Naive thymus-derived CD4-positive, alpha-beta T cell (primary cell): Measurements from ENCODE around the gene MAP1LC3B2. TPM values are rescaled to one million over a fixed set of nuclear protein-coding genes. Genes with fewer than 3 reads are reported as not detected.
A peak's percentile ranks its signal among the peaks of the same experiment; 100 is the strongest.

ENCODE experiments used
- ATAC-seq: fragments of 150-1000 bp; cut with Tn5 transposase; 2 replicates; pipeline ENCODE4 v1.10.0; 2021; ENCODE audit warnings: mild to moderate bottlenecking, moderate library complexity
- CTCF ChIA-PET: fragments of 350-600 bp; sonication (Branson Sonifier 250); formaldehyde crosslinking; loops from one replicate; lab custom pipeline; 2021; ENCODE audit warnings: antibody characterized with exemption; lab: Charles Lee
- POLR2A ChIA-PET: fragments of 350-600 bp; sonication (Branson Sonifier 250); formaldehyde crosslinking; loops from one replicate; lab custom pipeline; 2021; ENCODE audit warnings: antibody characterized with exemption, inconsistent platforms; lab: Charles Lee
- DNase-seq, 9 donors: peaks; one replicate each; pipeline versions ENCODE4 v3.0.0 to v3.0.0-alpha.2; 2020 to 2022; ENCODE audit warnings: mixed read lengths in 1 of 9
- H3K27ac ChIP-seq: one replicate; pipeline ENCODE4 v1.7.0; 2013; ENCODE audit warnings: mild to moderate bottlenecking, low read depth, low read length, moderate library complexity
- H3K27me3 ChIP-seq, 2 donors: one replicate each; pipeline ENCODE4 v1.7.0; 2013; ENCODE audit warnings: low read length in 2 of 2, mild to moderate bottlenecking in 2 of 2, moderate library complexity in 2 of 2; ENCODE audit not compliant: control insufficient read depth in 2 of 2, insufficient read depth in 2 of 2
- H3K36me3 ChIP-seq, 3 experiments: 1 replicate in 2 of 3; 2 replicates in 1 of 3; pipeline ENCODE4 v1.7.0; 2013; ENCODE audit warnings: low read length in 3 of 3, mild to moderate bottlenecking in 3 of 3, moderate library complexity in 1 of 3; ENCODE audit not compliant: insufficient read depth in 3 of 3, control insufficient read depth in 2 of 3
- H3K4me1 ChIP-seq, 2 donors: one replicate each; pipeline ENCODE4 v1.7.0; 2013; ENCODE audit warnings: low read length in 2 of 2, mild to moderate bottlenecking in 2 of 2, moderate library complexity in 1 of 2; ENCODE audit not compliant: control insufficient read depth in 2 of 2, insufficient read depth in 2 of 2
- H3K4me3 ChIP-seq: 2 replicates; pipeline ENCODE4 v1.7.0; 2013; ENCODE audit warnings: mild to moderate bottlenecking, low read length
- H3K9me3 ChIP-seq, 3 experiments: 1 replicate in 2 of 3; 2 replicates in 1 of 3; pipeline ENCODE4 v1.7.0; 2013; ENCODE audit warnings: low read length in 3 of 3; ENCODE audit not compliant: control insufficient read depth in 2 of 3
- H3K27ac Mint-ChIP-seq, 9 donors: one replicate each; pipeline ENCODE4 v1.8.0; 2020 to 2022; ENCODE audit warnings: mixed read lengths in 9 of 9, mild to moderate bottlenecking in 8 of 9, moderate library complexity in 5 of 9, inconsistent platforms in 2 of 9
- H3K27me3 Mint-ChIP-seq, 5 donors: one replicate each; pipeline ENCODE4 v1.8.0; 2021 to 2022; ENCODE audit warnings: mixed read lengths in 5 of 5, mild to moderate bottlenecking in 1 of 5
- H3K36me3 Mint-ChIP-seq, 5 donors: one replicate each; pipeline ENCODE4 v1.8.0; 2020 to 2022; ENCODE audit warnings: mixed read lengths in 5 of 5, mild to moderate bottlenecking in 3 of 5, inconsistent platforms in 1 of 5
- H3K4me1 Mint-ChIP-seq, 7 donors: one replicate each; pipeline ENCODE4 v1.8.0; 2020 to 2022; ENCODE audit warnings: mixed read lengths in 7 of 7, mild to moderate bottlenecking in 3 of 7, inconsistent platforms in 1 of 7
- H3K4me3 Mint-ChIP-seq, 10 donors: one replicate each; pipeline ENCODE4 v1.8.0; 2020 to 2022; ENCODE audit warnings: mild to moderate bottlenecking in 10 of 10, mixed read lengths in 10 of 10, moderate library complexity in 6 of 10, inconsistent platforms in 2 of 10
- H3K9me3 Mint-ChIP-seq, 11 donors: one replicate each; pipeline ENCODE4 v1.8.0; 2020 to 2022; ENCODE audit warnings: mixed read lengths in 11 of 11, mild to moderate bottlenecking in 4 of 11, inconsistent platforms in 1 of 11, moderate library complexity in 1 of 11
- intact Hi-C, 2 donors: fragments of 100-400 bp; cut with micrococcal nuclease; formaldehyde crosslinking; loops; one replicate each; pipeline ENCODE4 v1.15.1; 2023
- polyA plus RNA-seq, 2 donors: library from polyadenylated mRNA; unstranded; fragments of 300-500 nt; fragmentation: Illumina TruSeq; gene quantifications; one replicate each; pipeline ENCODE4 v1.2.3, GENCODE V29; 2021
- total RNA-seq, 6 experiments: library from RNA in 5 of 6; stranded (reverse) in 5 of 6; gene quantifications; 1 replicate in 5 of 6; 2 replicates in 1 of 6; pipeline ENCODE4 v1.2.3 and lab custom pipeline; 2021 to 2026

MAP1LC3B2 gene
- total and polyA plus RNA-seq, 7 experiments from 2014 or later, result 0.48 to 6.6 (median 1.7) TPM

- H3K27ac ChIP-seq, result no peak overlapping the region
- ATAC-seq (no peak), DNase-seq (no peak)
- H3K9me3 Mint-ChIP-seq, result peaks cover 0 to 12% (median 0%) of the 10 kb centered on the region in 11 donors
- H3K36me3 ChIP-seq, result no peaks in the 10 kb centered on the region
- H3K4me3 Mint-ChIP-seq, result peak overlapping the region in 2 of 10 donors; percentile 13 to 16
- no peak overlapping the region for H3K4me3 ChIP-seq
- H3K36me3 Mint-ChIP-seq, result peaks cover 0 to 11% (median 0%) of the 10 kb centered on the region in 5 donors
- peaks cover 0 to 17% (median 0%) of the 10 kb centered on the region in 5 donors for H3K27me3 Mint-ChIP-seq
- H3K27me3 ChIP-seq, result no peaks in the 10 kb centered on the region
- intact Hi-C loops, result loop anchor here in 1 of 2 donors (10.0 kb wide), 1 partner anchor 57 kb away; no protein-coding TSS in a partner anchor
- peaks cover 33 to 41% (median 38%) of the 10 kb centered on the region in 7 donors for H3K4me1 Mint-ChIP-seq
- H3K4me1 ChIP-seq, result peaks cover 9 to 32% of the 10 kb centered on the region in 2 donors
- H3K9me3 ChIP-seq, result no peaks in the 10 kb centered on the region
- ChIA-PET CTCF (interaction anchor here (0.7 kb wide), 1 partner anchor 12 kb away, joined by 5 read pairs; no protein-coding TSS in a partner anchor), POLR2A (no interaction called here)
- H3K27ac Mint-ChIP-seq, result peak overlapping the region in 8 of 9 donors; percentile 31 to 92 (median 64)
Measured at GRCh38 chr12:116591855-116592637, 32.9 kb downstream of the MAP1LC3B2 start.

- ATAC-seq (peak; percentile 44), DNase-seq (no peak)
- Histone ChIP-seq H3K4me1 (peaks cover 9 to 32% of the 10 kb centered on the region in 2 donors), H3K4me3 (no peak overlapping the region), H3K27me3 (no peaks in the 10 kb centered on the region), H3K9me3 (no peaks in the 10 kb centered on the region), H3K27ac (no peak overlapping the region), H3K36me3 (no peaks in the 10 kb centered on the region)
- H3K27ac Mint-ChIP-seq, result peak overlapping the region in 8 of 9 donors; percentile 31 to 92 (median 57)
- intact Hi-C loops, result loop anchor here in 1 of 2 donors (10.0 kb wide), 1 partner anchor 58 kb away; no protein-coding TSS in a partner anchor
- ChIA-PET POLR2A (no interaction called here), CTCF (no interaction called here)
- peaks cover 33 to 41% (median 38%) of the 10 kb centered on the region in 7 donors for H3K4me1 Mint-ChIP-seq
- H3K27me3 Mint-ChIP-seq, result peaks cover 0 to 12% (median 0%) of the 10 kb centered on the region in 5 donors
- peaks cover 0 to 7% (median 0%) of the 10 kb centered on the region in 5 donors for H3K36me3 Mint-ChIP-seq
- H3K9me3 Mint-ChIP-seq, result peaks cover 0 to 6% (median 0%) of the 10 kb centered on the region in 11 donors
- peak overlapping the region in 5 of 10 donors; percentile 13 to 51 (median 16) for H3K4me3 Mint-ChIP-seq
Measured at GRCh38 chr12:116592731-116593130, 33.5 kb downstream of the MAP1LC3B2 start.

GRCh38 chr12:116594325-116595038, 35.3 kb downstream of the MAP1LC3B2 start:
- Histone ChIP-seq H3K36me3 (no peaks in the 10 kb centered on the region), H3K9me3 (no peaks in the 10 kb centered on the region), H3K4me1 (peaks cover 9 to 32% of the 10 kb centered on the region in 2 donors), H3K27me3 (no peaks in the 10 kb centered on the region), H3K4me3 (peak overlapping the region; percentile 5), H3K27ac (no peak overlapping the region)
- peak; percentile 24 to 77 (median 69) for DNase-seq
- intact Hi-C loops, result loop anchor here (1.0 to 10.0 kb wide), 7 partner anchors 35 to 597 kb away; partner anchors contain the start of gene MAP1LC3B2 (in 2 of the 2)
- Mint-ChIP-seq H3K27ac (peak overlapping the region; percentile 42 to 78 (median 69)), H3K27me3 (peaks cover 0 to 8% (median 0%) of the 10 kb centered on the region in 5 donors), H3K36me3 (peaks cover 0 to 7% (median 0%) of the 10 kb centered on the region in 5 donors), H3K9me3 (peaks cover 0 to 6% (median 0%) of the 10 kb centered on the region in 11 donors), H3K4me3 (peak overlapping the region; percentile 16 to 85 (median 63)), H3K4me1 (peaks cover 34 to 51% (median 47%) of the 10 kb centered on the region in 7 donors)
- peak; percentile 93 for ATAC-seq
- CTCF ChIA-PET, result no interaction called here
- POLR2A ChIA-PET, result interaction anchor here (0.5 to 1.2 kb wide), 3 partner anchors 9 to 318 kb away, joined by 3 read pairs; no protein-coding TSS in a partner anchor

- peak overlapping the region in 5 of 10 donors; percentile 12 to 85 (median 30) for H3K4me3 Mint-ChIP-seq
- peaks cover 0 to 6% (median 0%) of the 10 kb centered on the region in 11 donors for H3K9me3 Mint-ChIP-seq
- Histone ChIP-seq H3K9me3 (no peaks in the 10 kb centered on the region), H3K36me3 (no peaks in the 10 kb centered on the region), H3K27me3 (no peaks in the 10 kb centered on the region), H3K27ac (no peak overlapping the region), H3K4me3 (no peak overlapping the region), H3K4me1 (peaks cover 9 to 35% of the 10 kb centered on the region in 2 donors)
- ATAC-seq (no peak), DNase-seq (no peak)
- peaks cover 0 to 8% (median 0%) of the 10 kb centered on the region in 5 donors for H3K27me3 Mint-ChIP-seq
- H3K36me3 Mint-ChIP-seq, result peaks cover 0 to 7% (median 0%) of the 10 kb centered on the region in 5 donors
- intact Hi-C loops, result loop anchor here (5.0 to 10.0 kb wide), 4 partner anchors 60 to 598 kb away; no protein-coding TSS in a partner anchor
- ChIA-PET POLR2A (interaction anchor here (1.2 kb wide), 1 partner anchor 34 kb away, joined by 3 read pairs; no protein-coding TSS in a partner anchor), CTCF (no interaction called here)
- peak overlapping the region in 2 of 9 donors; percentile 38 to 71 for H3K27ac Mint-ChIP-seq
- peaks cover 38 to 57% (median 47%) of the 10 kb centered on the region in 7 donors for H3K4me1 Mint-ChIP-seq
Measured at GRCh38 chr12:116595186-116595585, 36.0 kb downstream of the MAP1LC3B2 start.

GRCh38 chr12:116595672-116596071, 36.5 kb downstream of the MAP1LC3B2 start:
- peak overlapping the region in 5 of 10 donors; percentile 12 to 30 (median 19) for H3K4me3 Mint-ChIP-seq

More at GRCh38 chr12:116595672-116596071, 36.5 kb downstream of the MAP1LC3B2 start:
- Mint-ChIP-seq H3K36me3 (peaks cover 0 to 7% (median 0%) of the 10 kb centered on the region in 5 donors), H3K27ac (peak overlapping the region in 5 of 9 donors; percentile 12 to 76 (median 23)), H3K4me1 (peaks cover 38 to 58% (median 47%) of the 10 kb centered on the region in 7 donors), H3K9me3 (peaks cover 0 to 6% (median 0%) of the 10 kb centered on the region in 11 donors), H3K27me3 (peaks cover 0 to 5% (median 0%) of the 10 kb centered on the region in 5 donors)
- ChIA-PET CTCF (interaction anchor here (0.7 kb wide), 1 partner anchor 334 kb away, joined by 3 read pairs; no protein-coding TSS in a partner anchor), POLR2A (interaction anchor here (0.7 kb wide), 1 partner anchor 154 kb away, joined by 3 read pairs; no protein-coding TSS in a partner anchor)
- intact Hi-C loops, result loop anchor here (5.0 to 10.0 kb wide), 4 partner anchors 61 to 598 kb away; no protein-coding TSS in a partner anchor
- ATAC-seq (no peak), DNase-seq (no peak)
- Histone ChIP-seq H3K27me3 (no peaks in the 10 kb centered on the region), H3K27ac (no peak overlapping the region), H3K4me1 (peaks cover 9 to 35% of the 10 kb centered on the region in 2 donors), H3K36me3 (no peaks in the 10 kb centered on the region), H3K9me3 (no peaks in the 10 kb centered on the region), H3K4me3 (no peak overlapping the region)
